Measurements from ENCODE around the gene REEP1. TPM values are rescaled to one million over a fixed set of nuclear protein-coding genes. Genes with fewer than 3 reads are reported as not detected.

Gene REEP1
- polyA plus RNA-seq, 2 of the 4 experiments (the other 2 are of a cell fraction): 0.30 to 0.45 TPM

GRCh38 chr2:86313341-86313740 is 24.1 kb downstream of the REEP1 start:
- no peak for TF ChIP-seq PHF8 (IDR thresholded peaks at IDR 0.05; ENCODE audit: borderline replicate concordance, low read depth)
- TF ChIP-seq RAD21 (conservative IDR thresholded peaks at IDR 0.05 in 1 of 2, IDR thresholded peaks at IDR 0.05 in 1 of 2): no peak
- TF ChIP-seq RARB (CRISPR knock-in tag; IDR thresholded peaks at IDR 0.05): no peak
- no peak for TF ChIP-seq ESRRA (IDR thresholded peaks at IDR 0.05; ENCODE audit: borderline replicate concordance, low read length)
- no peak for TF ChIP-seq SREBF2 (IDR thresholded peaks at IDR 0.05)
- TF ChIP-seq CBX8 (IDR thresholded peaks at IDR 0.05): no peak
- no peak for TF ChIP-seq HES2 (IDR thresholded peaks at IDR 0.05)
- no peak for TF ChIP-seq FOXS1 (CRISPR knock-in tag; IDR thresholded peaks at IDR 0.05)
- TF ChIP-seq HOXB5 (CRISPR knock-in tag; IDR thresholded peaks at IDR 0.05): no peak
- TF ChIP-seq HOXA7 (CRISPR knock-in tag; IDR thresholded peaks at IDR 0.05): no peak
- TF ChIP-seq POLR2A (IDR thresholded peaks at IDR 0.05; ENCODE audit: low read length): no peak
- no peak for TF ChIP-seq MYC (IDR thresholded peaks at IDR 0.05; ENCODE audit: borderline replicate concordance, low read length)
- TF ChIP-seq CHD4 (IDR thresholded peaks at IDR 0.05; ENCODE audit: borderline replicate concordance): no peak
- TF ChIP-seq BHLHE40 (IDR thresholded peaks at IDR 0.05; ENCODE audit: low read depth, low read length): no peak
- TF ChIP-seq HEYL (CRISPR knock-in tag; IDR thresholded peaks at IDR 0.05): no peak
- no peak for TF ChIP-seq NR3C1 (IDR thresholded peaks at IDR 0.05)
- TF ChIP-seq PBX3 (IDR thresholded peaks at IDR 0.05): no peak
- no peak for TF ChIP-seq TP53 (CRISPR knock-in tag; IDR thresholded peaks at IDR 0.05)
- H3K9me3 ChIP-seq: no peaks in the 10 kb centered on the region
- no peak for FAIRE-seq

GRCh38 chr2:86311879-86312278 is 25.5 kb downstream of the REEP1 start:
- POLR2A ChIA-PET: no interaction called here
- CTCF ChIA-PET: interaction anchor here (1.3 kb wide), 1 partner anchor 9 kb away, joined by 5 read pairs; no protein-coding TSS in a partner anchor
- DNase-seq (ENCODE audit: low read depth in 1 of 2, low spot score in 1 of 2) (no peak), FAIRE-seq (no peak), ATAC-seq (no peak)
- Histone ChIP-seq H3K4me1 (no peaks in the 10 kb centered on the region), H3K4me3 (no peak overlapping the region), H3K4me2 (no peak overlapping the region), H3K27ac (no peak overlapping the region), H3K9me3 (no peaks in the 10 kb centered on the region)
- WGBS (ENCODE audit: missing lambda C conversion rate): 60% methylated on average over 4 of the region's 4 CpGs
- TF ChIP-seq BCL3 (IDR thresholded peaks at IDR 0.05) (no peak), TP53 (CRISPR knock-in tag; IDR thresholded peaks at IDR 0.05) (no peak), GATA3 (IDR thresholded peaks at IDR 0.05; ENCODE audit: borderline replicate concordance) (no peak), NFE2L2 (conservative IDR thresholded peaks at IDR 0.05; ENCODE audit: low read length) (no peak), KDM5A (IDR thresholded peaks at IDR 0.05) (no peak), RCOR1 (IDR thresholded peaks at IDR 0.05; ENCODE audit: low read depth, low read length) (no peak), RARB (CRISPR knock-in tag; IDR thresholded peaks at IDR 0.05) (no peak), JUN (IDR thresholded peaks at IDR 0.05) (no peak), PBX3 (IDR thresholded peaks at IDR 0.05) (no peak), CBX2 (IDR thresholded peaks at IDR 0.05; ENCODE audit: borderline replicate concordance, low read depth) (no peak), HDAC2 (IDR thresholded peaks at IDR 0.05) (no peak)

More at GRCh38 chr2:86313341-86313740, 24.1 kb downstream of the REEP1 start:
- no peak for DNase-seq (ENCODE audit: low read depth in 1 of 2, low spot score in 1 of 2)
- no peak overlapping the region for H3K4me2 ChIP-seq
- ChIA-PET POLR2A (no interaction called here), CTCF (interaction anchor here (0.6 to 1.2 kb wide), 3 partner anchors 24 to 57 kb away, joined by 3 to 4 read pairs (median 3); partner anchors contain the start of gene REEP1)
- no peak overlapping the region for H3K4me3 ChIP-seq
- H3K27ac ChIP-seq: no peak overlapping the region
- H3K4me1 ChIP-seq: no peaks in the 10 kb centered on the region
- 33% methylated on average over 2 of the region's 2 CpGs for WGBS (ENCODE audit: missing lambda C conversion rate)
- no peak for ATAC-seq
